GM23248 (cell line): ENCODE data around the gene SH2D1B. TPM values are rescaled to one million over a fixed set of nuclear protein-coding genes. Genes with fewer than 3 reads are reported as not detected.
A peak's percentile ranks its signal among the peaks of the same experiment; 100 is the strongest.

Experiments
- DNase-seq: peaks from one replicate; pipeline ENCODE4 v3.0.0-alpha.2; 2015
- H2AFZ ChIP-seq: fragments of 200-600 bp; sonication (generic); 2 replicates; pipeline ENCODE4 v1.6.1; 2016; ENCODE audit warnings: antibody characterized with exemption
- H3F3A ChIP-seq: fragments of 200-600 bp; sonication (generic); 2 replicates; pipeline ENCODE4 v1.6.1; 2016; ENCODE audit warnings: mild to moderate bottlenecking, antibody characterized with exemption, mixed run types; ENCODE audit not compliant: insufficient read depth
- H3K27ac ChIP-seq: fragments of 200-600 bp; sonication (generic); 2 replicates; pipeline ENCODE4 v1.5.1; 2016; ENCODE audit warnings: mild to moderate bottlenecking
- H3K27me3 ChIP-seq: fragments of 200-600 bp; sonication (generic); replicated peaks from 2 replicates; pipeline ENCODE4 v1.6.1; 2016; ENCODE audit warnings: mild to moderate bottlenecking; ENCODE audit not compliant: insufficient read depth
- H3K36me3 ChIP-seq: fragments of 200-600 bp; sonication (generic); 2 replicates; pipeline ENCODE4 v1.6.1; 2016; ENCODE audit warnings: low read depth, mild to moderate bottlenecking
- H3K4me1 ChIP-seq: fragments of 200-600 bp; sonication (generic); 2 replicates; pipeline ENCODE4 v1.6.1; 2016; ENCODE audit warnings: mild to moderate bottlenecking; ENCODE audit not compliant: insufficient read depth
- H3K4me2 ChIP-seq: fragments of 200-600 bp; sonication (generic); one replicate; pipeline ENCODE4 v1.6.1; 2016; ENCODE audit warnings: mild to moderate bottlenecking; ENCODE audit not compliant: unreplicated experiment
- H3K4me3 ChIP-seq: fragments of 200-600 bp; sonication (generic); 2 replicates; pipeline ENCODE4 v1.5.1; 2016; ENCODE audit warnings: mild to moderate bottlenecking
- H3K79me2 ChIP-seq: fragments of 200-600 bp; sonication (generic); 2 replicates; pipeline ENCODE4 v1.6.1; 2016; ENCODE audit warnings: mild to moderate bottlenecking; ENCODE audit not compliant: insufficient read depth
- H3K9ac ChIP-seq: fragments of 200-600 bp; sonication (generic); 2 replicates; pipeline ENCODE4 v1.6.1; 2016; ENCODE audit warnings: mild to moderate bottlenecking
- H3K9me2 ChIP-seq: fragments of 200-600 bp; sonication (generic); 2 replicates; pipeline ENCODE4 v1.6.1; 2016; ENCODE audit warnings: mixed run types, mild to moderate bottlenecking, moderate library complexity; ENCODE audit not compliant: insufficient read depth
- H3K9me3 ChIP-seq: fragments of 200-600 bp; sonication (generic); one replicate; pipeline ENCODE4 v1.6.1; 2017; ENCODE audit warnings: low read depth
- H4K20me1 ChIP-seq: fragments of 200-600 bp; sonication (generic); 2 replicates; pipeline ENCODE4 v1.6.0; 2016; ENCODE audit not compliant: insufficient read depth
- EZH2 ChIP-seq: fragments of 200-600 bp; sonication (generic); IDR thresholded peaks from 2 replicates; pipeline ENCODE4 v1.6.1; 2018; ENCODE audit warnings: antibody characterized with exemption, mild to moderate bottlenecking; ENCODE audit not compliant: insufficient read depth, poor library complexity, severe bottlenecking
- EZH2phosphoT487 ChIP-seq: fragments of 200-600 bp; sonication (generic); IDR thresholded peaks from 2 replicates; pipeline ENCODE4 v1.6.1; 2018; ENCODE audit warnings: antibody characterized with exemption, moderate library complexity, mild to moderate bottlenecking, low read depth; ENCODE audit not compliant: insufficient read depth
- WGBS, 2 experiments: methylation state at CpG; one replicate each; pipeline ENCODE4 v1.1.6; 2015 to 2017; ENCODE audit warnings: low lambda C conversion rate in 2 of 2, low coverage in 1 of 2; ENCODE audit errors: missing lambda C conversion rate in 2 of 2; 5-methylcytosine and 5-hydroxymethylcytosine counted together
- in situ Hi-C: fragments of 300-500 bp; cut with MboI; formaldehyde crosslinking; loops from 2 replicates; pipeline ENCODE4 v1.15.0; 2020
- polyA plus RNA-seq: library from polyadenylated mRNA; unstranded; fragments of >200 nt; fragmentation: Nextera tagmentation; extraction: Ambion mirVana; gene quantifications from 2 replicates; pipeline ENCODE4 v1.2.1, GENCODE V29; 2016
- total RNA-seq: library from RNA; depleted of rRNA; stranded (reverse); fragments of >200 nt; shearing (Covaris generic); gene quantifications from 2 replicates; pipeline ENCODE4 v1.2.3, GENCODE V29; 2014; rRNA removed

Gene SH2D1B
- total and polyA plus RNA-seq, 2 experiments from 2014 or later: not detected

- Histone ChIP-seq H3F3A (peaks cover 13% of the 10 kb centered on the region), H3K79me2 (no peaks in the 10 kb centered on the region), H3K27me3 (no peaks in the 10 kb centered on the region), H2AFZ (no peak overlapping the region), H3K4me2 (no peak overlapping the region), H3K9ac (no peak overlapping the region), H3K4me3 (no peak overlapping the region), H3K36me3 (no peaks in the 10 kb centered on the region), H3K27ac (no peak overlapping the region), H3K9me3 (no peaks in the 10 kb centered on the region), H3K9me2 (no peaks in the 10 kb centered on the region), H4K20me1 (no peaks in the 10 kb centered on the region), H3K4me1 (peaks cover 20% of the 10 kb centered on the region)
- 78 to 86% methylated on average over 6 of the region's 6 CpGs for WGBS, 2 experiments
- in situ Hi-C loops: loop anchor here (25.0 kb wide), 1 partner anchor 461 kb away; no protein-coding TSS in a partner anchor
- no peak for TF ChIP-seq EZH2
- TF ChIP-seq EZH2phosphoT487: no peak
- peak; percentile 39 for DNase-seq
Measured at GRCh38 chr1:162351246-162351842, 60.6 kb downstream of the SH2D1B start.

GRCh38 chr1:162349635-162350330 lies 62.2 kb downstream of the SH2D1B start:
- Histone ChIP-seq H3K4me2 (peak overlapping the region; percentile 70), H3K79me2 (no peaks in the 10 kb centered on the region), H4K20me1 (no peaks in the 10 kb centered on the region), H3F3A (peaks cover 13% of the 10 kb centered on the region), H3K27me3 (no peaks in the 10 kb centered on the region), H3K4me1 (peaks cover 20% of the 10 kb centered on the region), H2AFZ (peak overlapping the region; percentile 69), H3K36me3 (no peaks in the 10 kb centered on the region), H3K4me3 (0 out of 2 replicates have a peak overlapping the region, but pooled peaks have one; percentile 0), H3K9me2 (no peaks in the 10 kb centered on the region), H3K9ac (peak overlapping the region; percentile 5; the same call in 1 of the 2 replicates), H3K27ac (peak overlapping the region; percentile 68), H3K9me3 (no peaks in the 10 kb centered on the region)
- DNase-seq: peak; percentile 72
- in situ Hi-C loops: loop anchor here (25.0 kb wide), 1 partner anchor 463 kb away; no protein-coding TSS in a partner anchor
- WGBS, 2 experiments: 38 to 42% methylated on average over 11 of the region's 11 CpGs
- TF ChIP-seq EZH2phosphoT487: no peak
- no peak for TF ChIP-seq EZH2

- in situ Hi-C loops: no loop called here
- H4K20me1 ChIP-seq: no peaks in the 10 kb centered on the region
- no peak overlapping the region for H3K4me3 ChIP-seq
- H3K36me3 ChIP-seq: no peaks in the 10 kb centered on the region
- DNase-seq: no peak
- no peaks in the 10 kb centered on the region for H3K27me3 ChIP-seq
- H3K27ac ChIP-seq: no peak overlapping the region
- no peak for TF ChIP-seq EZH2
- H3F3A ChIP-seq: peaks cover 13% of the 10 kb centered on the region
- H3K9me3 ChIP-seq: no peaks in the 10 kb centered on the region
- H3K4me2 ChIP-seq: no peak overlapping the region
- WGBS, 2 experiments: 65 to 69% methylated on average over 3 of the region's 3 CpGs
- H3K4me1 ChIP-seq: peaks cover 20% of the 10 kb centered on the region
- no peaks in the 10 kb centered on the region for H3K79me2 ChIP-seq
- H3K9ac ChIP-seq: no peak overlapping the region
- H3K9me2 ChIP-seq: no peaks in the 10 kb centered on the region
- H2AFZ ChIP-seq: no peak overlapping the region
Measured at GRCh38 chr1:162347281-162347680, 64.7 kb downstream of the SH2D1B start.

Other genes starting within 250 kb of the SH2D1B start
- gene SPATA46, start 35.3 kb downstream of the SH2D1B start, total RNA-seq: not detected in 2 replicates
- gene SPATA46, start 35.3 kb downstream of the SH2D1B start, polyA plus RNA-seq: not detected in 2 replicates
- under 0.01 and 0.13 TPM in 2 replicates for gene C1orf226, start 30.4 kb downstream of the SH2D1B start, total RNA-seq
- gene C1orf226, start 30.4 kb downstream of the SH2D1B start, polyA plus RNA-seq: 0.04 and 0.08 TPM in 2 replicates
- gene UHMK1, start 85.7 kb upstream of the SH2D1B start, total RNA-seq: 60.6 and 60.8 TPM in 2 replicates
- gene UHMK1, start 85.7 kb upstream of the SH2D1B start, polyA plus RNA-seq: 20.1 and 21.3 TPM in 2 replicates
- gene UAP1, start 149.6 kb upstream of the SH2D1B start, total RNA-seq: 406 and 457 TPM in 2 replicates
- 524 and 534 TPM in 2 replicates for gene UAP1, start 149.6 kb upstream of the SH2D1B start, polyA plus RNA-seq
- gene DDR2, start 220.3 kb upstream of the SH2D1B start, total RNA-seq: 194 and 196 TPM in 2 replicates
- gene DDR2, start 220.3 kb upstream of the SH2D1B start, polyA plus RNA-seq: 94.7 and 96.1 TPM in 2 replicates